Amniotic epithelial cell (primary cell): ENCODE results near the gene CNOT9.

Experiments used
- DNase-seq: peaks from one replicate; pipeline ENCODE4 v3.0.0-alpha.2; 2010; ENCODE audit warnings: low read depth

The CNOT9 gene

GRCh38 chr2:218644721-218645120, 76.1 kb downstream of the CNOT9 start:
- DNase-seq, result no peak

GRCh38 chr2:218645126-218645525, 76.5 kb downstream of the CNOT9 start:
- peak; percentile 12 for DNase-seq
